Activated CD4-positive, alpha-beta T cell treated with anti-CD3 and anti-CD28 coated beads, Interleukin-2, amount 10 ng/mL, durations not matched to agents 24 days and 14 days (primary cell): Measurements from ENCODE around the gene ARMC12. TPM values are rescaled to one million over a fixed set of nuclear protein-coding genes. Genes with fewer than 3 reads are reported as not detected.

ENCODE experiments used
- total RNA-seq: library from RNA; stranded (reverse); gene quantifications from 2 replicates; pipeline ENCODE4 v1.2.3, GENCODE V29; 2022

Gene ARMC12
- total RNA-seq, 1 donor from 2014 or later: 0.58 TPM

Other genes with a start within 250 kb of the ARMC12 start
- gene TEAD3, start 240.0 kb upstream of the ARMC12 start, total RNA-seq: 1.7 and 2.2 TPM in 2 replicates
- not detected in 2 replicates for gene TULP1, start 224.1 kb upstream of the ARMC12 start, total RNA-seq
- gene FKBP5, start 48.1 kb upstream of the ARMC12 start, total RNA-seq: 85.0 and 85.1 TPM in 2 replicates
- gene CLPSL2, start 39.6 kb downstream of the ARMC12 start, total RNA-seq: not detected in 2 replicates
- gene CLPSL1, start 44.0 kb downstream of the ARMC12 start, total RNA-seq: not detected in 2 replicates
- gene CLPS, start 60.3 kb downstream of the ARMC12 start, total RNA-seq: not detected in 2 replicates
- gene LHFPL5, start 68.3 kb downstream of the ARMC12 start, total RNA-seq: not detected in 2 replicates
- gene SRPK1, start 184.1 kb downstream of the ARMC12 start, total RNA-seq: 162 and 163 TPM in 2 replicates